GM19240 (cell line): Measurements from ENCODE around the gene SLC25A25.

Experiments
- DNase-seq: peaks from one replicate; pipeline ENCODE4 v3.0.0; 2011; ENCODE audit warnings: low spot score; ENCODE audit not compliant: insufficient read length

SLC25A25 gene

DNA sequence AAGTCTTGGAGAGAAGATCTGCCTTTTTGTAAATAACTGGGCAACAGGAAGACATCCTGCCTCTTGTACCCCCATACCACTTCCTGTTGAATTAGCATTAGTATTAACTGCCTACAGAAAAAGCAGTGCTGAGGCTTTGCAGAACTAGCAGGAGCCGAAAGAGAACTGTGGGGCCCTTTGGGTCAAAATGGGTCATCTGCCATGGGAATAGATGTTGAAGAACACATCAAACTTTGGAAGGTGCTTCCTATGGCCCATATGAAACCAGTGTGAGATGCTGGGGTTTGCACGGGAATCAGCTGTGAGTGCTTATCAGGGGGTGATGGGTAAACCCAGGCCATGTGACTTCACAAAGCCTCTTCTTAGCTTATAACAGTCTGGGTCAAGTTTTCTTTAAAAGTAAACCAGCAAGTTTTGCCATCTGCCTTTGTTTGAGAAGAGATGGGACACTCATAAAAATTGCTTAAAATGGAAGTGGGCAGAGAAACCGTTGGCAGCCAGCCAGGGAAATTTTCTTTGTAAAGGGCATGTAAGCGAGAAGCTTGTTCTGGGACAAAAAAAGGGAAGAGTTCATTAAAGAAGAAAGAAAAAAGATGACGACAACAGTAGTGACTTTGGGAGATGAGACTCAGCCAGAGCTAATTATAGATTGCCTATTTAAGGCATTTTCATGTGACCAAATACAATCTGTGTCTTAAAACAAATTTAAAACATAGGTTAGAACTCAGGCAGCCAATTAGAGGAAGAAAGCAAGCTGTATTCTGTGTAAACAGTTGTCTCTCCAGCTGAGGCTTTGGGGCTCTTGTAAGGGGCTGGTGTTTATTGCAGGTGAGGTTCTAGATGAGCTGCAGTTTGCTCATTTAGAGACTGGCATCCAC is 4.4 kb downstream of the SLC25A25 start:
- no peak for DNase-seq

GRCh38 chr9:128073253-128073886 is 5.3 kb downstream of the SLC25A25 start:
- no peak for DNase-seq

DNA sequence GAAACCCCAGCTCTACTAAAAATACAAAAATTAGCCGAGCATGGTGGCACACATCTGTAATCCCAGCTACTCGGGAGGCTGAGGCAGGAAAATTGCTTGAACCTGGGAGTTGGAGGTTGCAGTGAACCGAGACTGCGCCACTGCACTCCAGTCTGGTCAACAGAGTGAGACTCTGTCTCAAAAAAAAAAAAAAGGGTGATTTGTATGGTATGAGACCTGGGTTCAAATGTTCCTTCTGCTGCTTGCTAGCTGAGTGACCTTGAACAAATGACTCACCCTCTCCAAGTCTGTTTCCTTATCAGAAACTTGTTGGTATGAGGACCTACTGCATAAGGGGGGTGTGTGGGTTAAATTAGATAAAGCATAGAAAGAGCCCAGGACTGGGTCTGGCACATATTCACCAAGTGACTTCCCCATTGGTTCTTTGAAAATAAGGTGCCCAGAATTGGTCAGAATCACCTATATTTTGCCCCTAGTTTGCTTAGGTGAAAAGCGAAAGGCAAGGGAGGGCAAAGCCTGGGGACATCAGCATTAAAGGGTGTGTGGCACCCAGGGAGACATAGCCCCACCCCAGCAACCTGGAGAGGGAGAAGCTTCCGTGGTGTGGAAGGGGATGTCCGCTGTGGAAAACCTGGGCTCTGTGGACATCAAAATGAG is 9.9 kb downstream of the SLC25A25 start:
- DNase-seq = no peak

GRCh38 chr9:128078504-128079434 is 10.7 kb downstream of the SLC25A25 start:
- DNase-seq = no peak

GRCh38 chr9:128080206-128080605 is 12.2 kb downstream of the SLC25A25 start:
- DNase-seq = no peak

- DNase-seq = no peak
Observed at GRCh38 chr9:128081056-128081455, 13.0 kb downstream of the SLC25A25 start.

DNA sequence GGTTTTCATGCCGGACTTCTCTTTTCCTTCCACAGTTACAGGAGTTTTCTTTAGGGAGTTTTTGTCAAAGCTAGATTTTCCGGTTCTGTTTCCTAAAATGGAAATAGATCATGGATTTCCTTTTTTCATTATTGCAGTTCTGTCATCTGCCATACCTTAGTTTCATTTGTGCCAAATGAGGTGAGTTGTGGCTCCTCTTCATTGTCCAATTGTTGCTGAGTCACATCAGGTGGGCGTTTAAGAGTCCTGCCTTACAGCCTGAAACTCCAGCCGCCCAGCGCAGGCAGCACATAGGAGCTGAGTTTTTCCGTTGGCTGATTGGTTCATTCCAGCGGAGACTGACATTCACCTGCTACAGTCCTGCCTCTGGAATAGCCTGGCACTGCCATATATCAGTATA is 14.1 kb downstream of the SLC25A25 start:
- DNase-seq = no peak

- DNase-seq = no peak
Observed at GRCh38 chr9:128084746-128085145, 16.7 kb downstream of the SLC25A25 start.

DNA sequence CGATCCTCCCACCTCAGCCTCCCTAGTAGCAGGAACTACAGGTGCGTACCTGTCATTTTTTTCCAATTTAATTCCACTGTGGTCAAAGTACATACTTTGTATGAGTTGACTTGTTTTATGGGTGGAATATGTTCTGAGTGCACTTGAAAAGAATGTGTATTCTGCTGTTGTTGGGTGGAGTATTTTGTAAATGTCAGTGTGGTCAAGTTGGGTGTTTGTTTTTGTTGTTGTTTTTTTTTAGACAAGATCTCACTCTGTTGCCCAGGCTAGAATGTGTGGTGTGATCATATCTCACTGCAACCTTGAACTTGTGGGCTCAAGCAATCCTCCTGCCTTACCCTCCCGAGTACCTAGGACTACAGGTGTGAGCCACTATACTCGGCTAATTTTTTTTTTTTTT is 17.9 kb downstream of the SLC25A25 start:
- no peak for DNase-seq

GRCh38 chr9:128087262-128087661 is 19.2 kb downstream of the SLC25A25 start:
- DNase-seq = no peak

GRCh38 chr9:128088253-128088945 is 20.4 kb downstream of the SLC25A25 start:
- DNase-seq = no peak

GRCh38 chr9:128089299-128089698 is 21.3 kb downstream of the SLC25A25 start:
- no peak for DNase-seq

GRCh38 chr9:128091144-128091543 is 23.1 kb downstream of the SLC25A25 start:
- no peak for DNase-seq

- DNase-seq = no peak
Observed at GRCh38 chr9:128091571-128091970, 23.5 kb downstream of the SLC25A25 start.

GRCh38 chr9:128092199-128092977 is 24.4 kb downstream of the SLC25A25 start:
- DNase-seq = no peak

DNA sequence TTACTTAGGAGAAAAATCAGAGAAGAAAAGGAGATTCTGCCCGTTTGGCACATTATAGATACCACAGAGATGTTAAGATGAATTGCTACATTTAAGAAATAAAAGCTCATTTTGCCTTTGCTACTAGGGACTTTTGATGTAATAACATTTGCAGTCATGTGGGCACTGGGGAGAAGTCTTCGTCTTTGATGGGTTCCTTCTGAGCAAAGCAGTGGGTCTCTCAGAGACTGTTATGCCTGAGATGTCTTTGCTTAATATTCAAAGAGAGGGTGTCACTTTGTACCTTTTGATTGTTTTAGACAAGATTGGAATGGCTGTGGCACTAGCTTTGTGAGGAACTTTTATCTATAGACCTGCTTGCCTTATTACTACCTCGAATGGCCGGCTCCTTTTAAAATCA is 25.0 kb downstream of the SLC25A25 start:
- DNase-seq = no peak

- DNase-seq = peak; percentile 92
Observed at GRCh38 chr9:128094166-128094949, 26.3 kb downstream of the SLC25A25 start.

GRCh38 chr9:128094950-128095544 is 27.0 kb downstream of the SLC25A25 start:
- DNase-seq = no peak
